CD4-positive, alpha-beta T cell (primary cell): ENCODE results near the gene CTR9. TPM values are rescaled to one million over a fixed set of nuclear protein-coding genes. Genes with fewer than 3 reads are reported as not detected.

Experiments
- ATAC-seq: fragments of 200-7000 bp; cut with Tn5 transposase; one replicate; pipeline ENCODE4 v1.10.0; 2022; ENCODE audit warnings: mild to moderate bottlenecking; ENCODE audit not compliant: poor library complexity
- CTCF ChIA-PET: fragments of 350-600 bp; sonication (Branson Sonifier 250); formaldehyde crosslinking; loops from one replicate; lab custom pipeline; 2021; ENCODE audit warnings: antibody characterized with exemption, inconsistent platforms; lab: Charles Lee
- POLR2A ChIA-PET: fragments of 350-600 bp; sonication (Branson Sonifier 250); formaldehyde crosslinking; loops from one replicate; lab custom pipeline; 2021; ENCODE audit warnings: antibody characterized with exemption, inconsistent platforms; lab: Charles Lee
- DNase-seq, 14 experiments: peaks; one replicate each; pipeline ENCODE4 v3.0.0-alpha.2; 2013 to 2020; ENCODE audit warnings: mixed read lengths in 2 of 14
- H3K27ac ChIP-seq, 2 donors: one replicate each; pipeline versions ENCODE4 v1.5.1 to v1.7.0; 2013; ENCODE audit warnings: low read length in 2 of 2, low read depth in 1 of 2, mild to moderate bottlenecking in 1 of 2
- H3K27me3 ChIP-seq, 2 experiments: 1 replicate in 1 of 2; 2 replicates in 1 of 2; pipeline versions ENCODE4 v1.6.1 to v1.7.0; 2013; ENCODE audit warnings: low read length in 2 of 2, control low read depth in 1 of 2, mild to moderate bottlenecking in 1 of 2, moderate library complexity in 1 of 2; ENCODE audit not compliant: insufficient read depth in 2 of 2, control insufficient read depth in 1 of 2
- H3K36me3 ChIP-seq: one replicate; pipeline ENCODE4 v1.6.1; 2013; ENCODE audit warnings: low read length, control low read depth; ENCODE audit not compliant: insufficient read depth
- H3K4me1 ChIP-seq: one replicate; pipeline ENCODE4 v1.6.1; 2013; ENCODE audit warnings: low read length, control low read depth; ENCODE audit not compliant: insufficient read depth
- H3K4me3 ChIP-seq: one replicate; pipeline ENCODE4 v1.5.1; 2013; ENCODE audit warnings: mild to moderate bottlenecking, low read length, moderate library complexity
- H3K9me3 ChIP-seq, 2 experiments: 1 replicate in 1 of 2; 2 replicates in 1 of 2; pipeline versions ENCODE4 v1.6.1 to v1.7.0; 2013; ENCODE audit warnings: low read length in 2 of 2, mild to moderate bottlenecking in 2 of 2, control low read depth in 1 of 2, moderate library complexity in 1 of 2; ENCODE audit not compliant: control insufficient read depth in 1 of 2, insufficient read depth in 1 of 2
- H3K27ac Mint-ChIP-seq: one replicate; pipeline ENCODE4 v1.8.0; 2020; ENCODE audit warnings: mixed read lengths
- H3K27me3 Mint-ChIP-seq: one replicate; pipeline ENCODE4 v1.8.0; 2021; ENCODE audit warnings: mixed read lengths
- H3K36me3 Mint-ChIP-seq: one replicate; pipeline ENCODE4 v1.8.0; 2021; ENCODE audit warnings: low read depth, mixed read lengths
- H3K4me1 Mint-ChIP-seq: one replicate; pipeline ENCODE4 v1.8.0; 2021; ENCODE audit warnings: low read depth, mixed read lengths
- H3K4me3 Mint-ChIP-seq: one replicate; pipeline ENCODE4 v1.8.0; 2020; ENCODE audit warnings: mild to moderate bottlenecking, mixed read lengths
- H3K9me3 Mint-ChIP-seq: one replicate; pipeline ENCODE4 v1.8.0; 2020; ENCODE audit warnings: mixed read lengths
- CTCF ChIP-seq: fragments of 200-600 bp; IDR thresholded peaks from one replicate; pipeline ENCODE4 v1.8.0; 2022; ENCODE audit warnings: antibody characterized with exemption, mild to moderate bottlenecking
- intact Hi-C, 2 experiments: fragments of 100-400 bp; cut with DNase I in 1 of 2; cut with micrococcal nuclease in 1 of 2; formaldehyde crosslinking; loops; one replicate each; pipeline versions ENCODE4 v1.15.1 to v1.9.0; 2023 to 2025; cut with DNase I, micrococcal nuclease
- total RNA-seq, 174 experiments: library from RNA in 2 of 174; stranded (reverse) in 2 of 174; gene quantifications; one replicate each; pipeline ENCODE4 v1.2.3 and lab custom pipeline; 2021 to 2026

The CTR9 gene
- total RNA-seq, 2 experiments from 2014 or later = 34.0 to 34.7 TPM

GRCh38 chr11:10727146-10727851 is 23.7 kb upstream of the CTR9 start:
- peaks cover 12% of the 10 kb centered on the region for H3K27me3 Mint-ChIP-seq
- Histone ChIP-seq H3K9me3 (peaks cover 0 to 5% of the 10 kb centered on the region in 2 experiments), H3K36me3 (no peaks in the 10 kb centered on the region), H3K27me3 (no peaks in the 10 kb centered on the region), H3K4me1 (peaks cover 14% of the 10 kb centered on the region), H3K27ac (no peak overlapping the region), H3K4me3 (no peak overlapping the region)
- ATAC-seq = no peak
- intact Hi-C loops = no loop called here
- ChIA-PET POLR2A (no interaction called here), CTCF (no interaction called here)
- no peaks in the 10 kb centered on the region for H3K36me3 Mint-ChIP-seq
- no peak overlapping the region for H3K27ac Mint-ChIP-seq
- no peaks in the 10 kb centered on the region for H3K9me3 Mint-ChIP-seq
- H3K4me1 Mint-ChIP-seq = peaks cover 14% of the 10 kb centered on the region
- TF ChIP-seq CTCF = no peak
- DNase-seq = no peak
- no peak overlapping the region for H3K4me3 Mint-ChIP-seq

- H3K4me3 ChIP-seq = no peak overlapping the region
- no peaks in the 10 kb centered on the region for H3K27me3 ChIP-seq
- H3K9me3 ChIP-seq = peaks cover 0 to 6% of the 10 kb centered on the region in 2 experiments
- intact Hi-C loops = no loop called here
- no peaks in the 10 kb centered on the region for H3K36me3 Mint-ChIP-seq
- no peak overlapping the region for H3K4me3 Mint-ChIP-seq
- no peak overlapping the region for H3K27ac ChIP-seq
- ChIA-PET CTCF (no interaction called here), POLR2A (no interaction called here)
- DNase-seq = no peak
- no peak overlapping the region for H3K27ac Mint-ChIP-seq
- H3K9me3 Mint-ChIP-seq = no peaks in the 10 kb centered on the region
- ATAC-seq = no peak
- no peaks in the 10 kb centered on the region for H3K36me3 ChIP-seq
- H3K4me1 ChIP-seq = peaks cover 14% of the 10 kb centered on the region
- TF ChIP-seq CTCF = no peak
- H3K27me3 Mint-ChIP-seq = peaks cover 12% of the 10 kb centered on the region
- H3K4me1 Mint-ChIP-seq = peaks cover 14% of the 10 kb centered on the region
Measured at GRCh38 chr11:10728154-10728553, 22.9 kb upstream of the CTR9 start.

GRCh38 chr11:10728789-10729472 is 22.1 kb upstream of the CTR9 start:
- no peak overlapping the region for H3K4me3 Mint-ChIP-seq
- no peaks in the 10 kb centered on the region for H3K36me3 Mint-ChIP-seq
- ATAC-seq (no peak), DNase-seq (no peak)
- H3K4me3 ChIP-seq = no peak overlapping the region
- intact Hi-C loops = no loop called here
- H3K27ac ChIP-seq = no peak overlapping the region
- TF ChIP-seq CTCF = no peak
- ChIA-PET POLR2A (interaction anchor here (1.1 kb wide), 1 partner anchor 323 kb away, joined by 3 read pairs; no protein-coding TSS in a partner anchor), CTCF (no interaction called here)
- H3K27me3 ChIP-seq = no peaks in the 10 kb centered on the region
- no peaks in the 10 kb centered on the region for H3K36me3 ChIP-seq
- H3K27me3 Mint-ChIP-seq = peaks cover 12% of the 10 kb centered on the region
- no peak overlapping the region for H3K27ac Mint-ChIP-seq
- H3K4me1 Mint-ChIP-seq = peaks cover 14% of the 10 kb centered on the region
- peaks cover 0 to 6% of the 10 kb centered on the region in 2 experiments for H3K9me3 ChIP-seq
- no peaks in the 10 kb centered on the region for H3K9me3 Mint-ChIP-seq
- H3K4me1 ChIP-seq = peaks cover 14% of the 10 kb centered on the region
